ENCODE results near the gene KLRC2.

GRCh38 chr12:10453156-10453555, 17.3 kb upstream of the KLRC2 start, which contains the start of gene KLRC1:
- TF ChIP-seq CTCF (conservative IDR thresholded peaks at IDR 0.05; ENCODE audit: low read depth in 2 of 2) (no peak), STAT1 (IDR thresholded peaks at IDR 0.05; ENCODE audit: unreplicated experiment) (no peak), CREB1 (CRISPR knock-in tag; IDR thresholded peaks at IDR 0.05; ENCODE audit: low read depth) (no peak), EZH2phosphoT487 (IDR thresholded peaks at IDR 0.05; ENCODE audit: unreplicated experiment) (no peak), POLR2AphosphoS5 (IDR thresholded peaks at IDR 0.05; ENCODE audit: low read depth) (no peak), REST (IDR thresholded peaks at IDR 0.05; ENCODE audit: unreplicated experiment) (no peak), EZH2 (IDR thresholded peaks at IDR 0.05; ENCODE audit: low read depth, unreplicated experiment) (no peak), JUNB (IDR thresholded peaks at IDR 0.05; ENCODE audit: unreplicated experiment) (no peak), ZNF114 (CRISPR knock-in tag; IDR thresholded peaks at IDR 0.05) (no peak), ETS1 (IDR thresholded peaks at IDR 0.05) (no peak), ZNF331 (CRISPR knock-in tag; IDR thresholded peaks at IDR 0.05; ENCODE audit: low read depth) (no peak)
